Astrocyte of the spinal cord (primary cell): ENCODE measurements around the gene LRR1.
"Not testable (repeated sequence)": the region's sequence is repeated elsewhere in the genome, so short reads cannot be mapped to it uniquely, and the experiment has no call there.

Experiments used
- DNase-seq: peaks from one replicate; pipeline ENCODE4 v3.0.0; 2011; ENCODE audit warnings: low read depth, low spot score
- H3K4me3 ChIP-seq: 2 replicates; pipeline ENCODE4 v1.5.1; 2011; ENCODE audit warnings: low read depth, mild to moderate bottlenecking, low read length, moderate library complexity
- CTCF ChIP-seq: IDR thresholded peaks from 2 replicates; pipeline ENCODE4 v1.5.1; 2012; ENCODE audit warnings: low read depth, mild to moderate bottlenecking, low read length, inconsistent platforms
- in situ Hi-C: cut with HindIII; loops from 2 replicates; pipeline ENCODE4 v1.10.0; 2017; ENCODE audit warnings: low sequenced_read_pairs

LRR1 gene

GRCh38 chr14:49581209-49582112, 17.3 kb upstream of the LRR1 start:
- in situ Hi-C loops = no loop called here
- no peak for TF ChIP-seq CTCF
- H3K4me3 ChIP-seq = no peak overlapping the region
- DNase-seq = no peak

- in situ Hi-C loops = no loop called here
- no peak for TF ChIP-seq CTCF
- H3K4me3 ChIP-seq = no peak overlapping the region
- no peak for DNase-seq
These were observed 16.4 kb upstream of the LRR1 start for GRCh38 chr14:49582113-49582977.

GRCh38 chr14:49583629-49584028, 15.1 kb upstream of the LRR1 start:
- in situ Hi-C loops = no loop called here
- TF ChIP-seq CTCF = no peak
- no peak for DNase-seq
- H3K4me3 ChIP-seq = no peak overlapping the region

GRCh38 chr14:49584058-49584457, 14.7 kb upstream of the LRR1 start:
- no peak for DNase-seq
- H3K4me3 ChIP-seq = peak overlapping the region; percentile 100
- no peak for TF ChIP-seq CTCF
- in situ Hi-C loops = no loop called here

- in situ Hi-C loops, DNase-seq: not testable (repeated sequence)
- H3K4me3 ChIP-seq = peak overlapping the region; percentile 100
These were observed 13.6 kb upstream of the LRR1 start for GRCh38 chr14:49584981-49585640.

GRCh38 chr14:49585803-49586672, 12.7 kb upstream of the LRR1 start, which contains the start of gene RPS29:
Gene RPS29, minus strand, starts transcription at chr14:49586380. Its CDS starts 34 bp downstream, at chr14:49586346.
- no peak for TF ChIP-seq CTCF
- in situ Hi-C loops = no loop called here

More at GRCh38 chr14:49585803-49586672, 12.7 kb upstream of the LRR1 start, which contains the start of gene RPS29:
- peak within 1 kb of the TSS; percentile 100 for H3K4me3 ChIP-seq
- DNase-seq = peak; percentile 99
